GM10266 (cell line): ENCODE data around the gene PYCARD.
"Not testable (repeated sequence)": the region's sequence is repeated elsewhere in the genome, so short reads cannot be mapped to it uniquely, and the experiment has no call there.

ENCODE experiments used
- DNase-seq: peaks from one replicate; pipeline ENCODE4 v3.0.0; 2012; ENCODE audit errors: extremely low spot score
- TF ChIP-seq, protein P1 (sequence below): IDR thresholded peaks from 2 replicates; pipeline ENCODE4 v1.5.1; 2012; ENCODE audit warnings: mild to moderate bottlenecking, low read depth; ENCODE audit not compliant: control insufficient read depth, insufficient read depth; ENCODE audit errors: missing control alignments

PYCARD gene

DNA sequence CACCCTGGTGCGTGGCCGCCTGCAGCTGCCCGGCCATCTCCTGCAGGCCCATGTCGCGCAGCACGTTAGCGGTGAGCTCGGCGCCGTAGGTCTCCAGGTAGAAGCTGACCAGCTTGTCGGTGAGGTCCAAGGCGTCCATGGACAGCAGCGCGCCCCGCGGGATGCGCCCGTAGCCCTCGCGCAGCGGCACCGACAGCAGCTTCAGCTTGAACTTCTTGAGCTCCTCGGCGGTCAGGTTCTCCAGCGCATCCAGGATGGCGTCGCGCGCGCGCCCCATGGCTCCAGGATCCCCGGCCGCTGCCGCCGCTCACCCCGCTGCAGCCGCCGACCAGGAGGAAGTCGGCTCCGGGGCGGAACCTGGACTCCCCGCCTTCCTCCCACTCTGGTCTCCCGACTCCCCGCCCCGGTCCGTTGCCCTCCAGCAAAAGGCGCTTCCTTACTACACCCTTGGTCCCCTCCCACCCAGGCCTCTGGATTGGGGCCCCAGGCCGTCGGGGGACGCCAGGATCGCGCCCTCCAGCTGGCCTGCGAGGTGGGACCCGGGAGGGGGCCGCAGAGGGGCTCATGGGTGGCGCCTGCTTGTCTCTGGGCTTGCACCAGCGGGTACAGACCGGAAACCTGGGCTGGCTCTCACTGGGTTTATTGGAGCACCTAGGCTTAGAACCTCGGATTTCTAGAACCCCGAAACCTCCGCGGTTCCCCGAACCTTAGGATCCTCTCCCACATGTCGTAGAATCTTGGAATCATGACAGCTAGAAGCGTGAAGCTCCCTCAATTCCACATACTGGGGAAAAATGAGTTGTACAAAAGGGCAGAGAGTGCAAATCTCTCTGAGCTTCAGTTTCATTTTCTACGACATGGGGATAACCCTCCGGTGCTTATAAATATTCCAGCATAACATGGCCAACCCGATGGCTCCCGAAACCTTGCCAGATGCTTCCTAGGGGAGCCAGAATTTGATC, at the start of gene PYCARD:
TSS of gene PYCARD (minus strand) at position 347 of the 962 bp plus-strand sequence. CDS start at position 277, 70 bp downstream.
- TF ChIP-seq, protein P1, sequence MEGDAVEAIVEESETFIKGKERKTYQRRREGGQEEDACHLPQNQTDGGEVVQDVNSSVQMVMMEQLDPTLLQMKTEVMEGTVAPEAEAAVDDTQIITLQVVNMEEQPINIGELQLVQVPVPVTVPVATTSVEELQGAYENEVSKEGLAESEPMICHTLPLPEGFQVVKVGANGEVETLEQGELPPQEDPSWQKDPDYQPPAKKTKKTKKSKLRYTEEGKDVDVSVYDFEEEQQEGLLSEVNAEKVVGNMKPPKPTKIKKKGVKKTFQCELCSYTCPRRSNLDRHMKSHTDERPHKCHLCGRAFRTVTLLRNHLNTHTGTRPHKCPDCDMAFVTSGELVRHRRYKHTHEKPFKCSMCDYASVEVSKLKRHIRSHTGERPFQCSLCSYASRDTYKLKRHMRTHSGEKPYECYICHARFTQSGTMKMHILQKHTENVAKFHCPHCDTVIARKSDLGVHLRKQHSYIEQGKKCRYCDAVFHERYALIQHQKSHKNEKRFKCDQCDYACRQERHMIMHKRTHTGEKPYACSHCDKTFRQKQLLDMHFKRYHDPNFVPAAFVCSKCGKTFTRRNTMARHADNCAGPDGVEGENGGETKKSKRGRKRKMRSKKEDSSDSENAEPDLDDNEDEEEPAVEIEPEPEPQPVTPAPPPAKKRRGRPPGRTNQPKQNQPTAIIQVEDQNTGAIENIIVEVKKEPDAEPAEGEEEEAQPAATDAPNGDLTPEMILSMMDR, result no peak
- no peak for DNase-seq

DNA sequence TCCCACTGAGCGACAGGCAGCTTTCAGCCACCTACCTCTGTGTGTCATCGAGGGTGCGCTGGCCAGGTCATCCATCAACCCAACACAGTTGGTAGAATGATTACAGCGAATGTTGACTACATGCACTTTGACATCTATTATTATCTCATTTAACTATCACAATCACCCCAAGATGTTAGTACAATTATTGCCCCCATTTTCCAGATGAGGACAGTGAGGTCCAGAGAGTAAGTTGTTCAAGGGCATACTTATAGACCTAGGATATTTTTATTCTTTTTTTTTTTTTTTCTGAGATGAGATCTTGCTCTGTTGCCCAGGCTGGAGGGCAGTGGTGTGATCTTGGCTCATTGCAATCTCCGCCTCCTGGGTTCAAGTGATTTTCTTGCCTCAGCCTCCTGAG, 48.9 kb upstream of the PYCARD start:
- TF ChIP-seq, protein P1, result no peak

DNA sequence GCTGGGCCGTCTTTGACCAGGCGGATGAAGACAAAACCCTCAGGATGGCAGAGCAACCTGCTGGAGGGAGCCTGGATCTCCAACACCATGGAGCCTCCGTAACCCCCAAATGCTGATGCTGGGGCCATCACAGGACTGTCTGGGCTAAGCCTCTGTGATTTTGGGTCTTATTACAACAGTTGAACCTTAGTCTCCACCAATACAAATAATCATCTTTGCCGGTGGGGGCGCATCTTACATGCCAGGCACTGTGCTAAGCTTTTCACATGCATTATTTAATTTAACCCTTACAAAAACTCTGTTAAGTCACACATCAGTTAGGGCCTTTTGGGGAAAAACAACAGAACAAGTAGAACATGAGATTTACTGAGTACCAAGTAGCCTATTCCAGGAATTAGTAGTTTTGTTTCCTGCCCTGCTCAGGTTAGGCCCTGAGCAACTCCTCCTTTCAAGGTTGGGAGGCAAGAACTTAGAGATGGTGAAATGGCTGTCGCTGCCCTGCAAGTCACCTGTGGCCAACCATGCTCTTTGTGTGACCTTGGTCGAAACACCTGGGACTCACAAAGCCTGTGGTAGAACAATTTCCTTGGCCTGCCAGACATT, 48.3 kb upstream of the PYCARD start:
- DNase-seq, result no peak
- TF ChIP-seq, protein P1, result no peak

More for the DNA sequence above, 48.9 kb upstream of the PYCARD start:
- no peak for DNase-seq

DNA sequence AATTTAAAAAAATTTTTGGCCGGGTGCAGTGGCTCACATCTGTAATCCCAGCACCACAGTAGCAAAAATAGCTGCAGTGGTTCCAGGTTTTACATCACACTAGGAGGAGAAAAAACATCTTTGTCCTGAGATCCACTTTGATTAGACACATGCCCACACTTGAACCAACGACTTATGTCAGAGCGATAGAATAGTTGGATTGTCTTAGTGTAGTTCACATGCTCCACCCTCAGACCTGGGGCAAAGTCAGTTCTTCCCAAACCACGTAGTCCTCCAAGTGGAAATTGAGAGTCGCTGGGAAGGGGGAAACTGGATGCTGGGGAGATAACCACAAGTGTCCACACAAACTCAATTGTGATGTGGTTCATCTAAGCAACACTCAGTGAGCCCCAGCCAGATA, 45.8 kb upstream of the PYCARD start:
- TF ChIP-seq, protein P1, result no peak
- no peak for DNase-seq

DNA sequence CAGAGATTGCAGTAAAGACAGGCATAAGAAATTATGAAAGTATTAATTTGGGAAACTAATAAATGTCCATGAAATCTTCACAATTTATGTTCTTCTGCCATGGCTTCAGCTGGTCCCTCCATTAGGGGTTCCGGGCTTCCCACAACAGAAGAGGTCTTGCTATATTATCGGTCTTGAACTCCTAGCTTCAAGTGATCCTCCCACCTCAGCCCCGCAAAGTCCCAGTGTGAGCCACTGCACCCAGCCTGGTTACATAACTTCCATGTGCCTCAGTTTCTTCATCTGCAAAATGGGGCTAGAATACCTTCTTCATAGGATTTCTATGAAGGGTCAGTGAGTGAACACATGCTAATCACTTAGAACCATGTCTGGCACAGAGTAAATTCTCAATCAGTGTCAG, 43.7 kb upstream of the PYCARD start:
- no peak for DNase-seq
- TF ChIP-seq, protein P1, result no peak

DNA sequence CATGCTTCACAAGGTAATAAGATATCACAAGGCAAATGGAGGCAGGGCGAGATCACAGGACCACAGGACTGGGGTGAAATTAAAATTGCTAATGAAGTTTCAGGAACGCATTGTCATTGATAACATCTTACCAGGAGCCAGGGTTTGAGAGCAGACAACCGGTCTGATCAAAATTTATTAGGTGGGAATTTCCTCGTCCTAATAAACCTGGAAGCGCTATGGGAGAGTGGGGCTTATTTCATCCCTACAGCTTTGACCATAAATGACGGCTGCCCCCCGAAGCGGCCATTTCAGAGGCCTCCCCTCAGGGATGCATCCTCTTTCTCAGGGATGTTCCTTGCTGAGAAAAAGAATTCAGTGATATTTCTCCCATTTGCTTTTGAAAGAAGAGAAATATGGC, 43.0 kb upstream of the PYCARD start:
- not testable (repeated sequence) for DNase-seq

DNA sequence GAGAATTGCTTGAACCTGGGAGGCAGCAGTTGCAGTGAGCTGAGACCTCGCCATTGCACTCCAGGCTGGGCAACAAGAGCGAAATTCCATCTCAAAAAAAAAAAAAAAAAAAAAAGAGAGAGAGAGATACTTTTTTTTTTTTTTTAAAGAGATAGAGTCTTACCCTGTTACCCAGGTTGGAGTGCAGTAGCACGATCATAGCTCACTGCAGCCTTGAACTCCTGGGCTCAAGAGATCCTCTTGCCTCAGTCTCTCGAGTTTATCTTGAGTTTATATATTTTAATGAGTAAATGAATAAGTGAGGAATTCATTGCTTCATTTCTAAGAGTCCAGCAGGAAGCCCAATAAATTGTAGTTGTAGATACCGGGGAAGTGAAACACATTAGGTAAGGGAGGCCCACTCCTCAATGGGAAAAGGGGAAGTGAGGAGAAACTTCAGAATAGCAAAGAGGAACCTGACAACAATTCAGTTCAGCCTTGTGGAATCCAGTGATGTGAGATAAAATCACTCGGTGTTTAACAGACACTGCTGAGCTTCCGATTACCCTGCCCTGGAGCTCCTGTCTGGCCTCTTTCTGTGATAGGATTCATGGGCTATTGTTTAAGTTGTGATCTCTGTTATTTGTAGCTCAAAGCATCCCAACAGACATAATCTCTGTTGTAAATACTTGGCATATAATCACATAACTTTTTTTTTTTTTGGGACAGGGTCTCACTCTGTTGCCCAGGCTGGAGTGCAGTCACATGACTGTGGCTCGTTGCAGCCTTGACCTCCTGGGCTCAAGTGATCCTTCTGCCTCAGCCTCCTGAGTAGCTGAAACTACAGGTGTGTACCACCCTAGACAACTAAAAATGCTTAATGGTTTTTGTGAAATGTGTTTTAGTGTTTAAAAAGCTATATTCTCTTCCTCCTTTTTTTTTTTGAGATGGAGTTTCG, 41.4 kb upstream of the PYCARD start:
- peak; percentile 35 for DNase-seq
- TF ChIP-seq, protein P1, result no peak
